SU-DHL-6 (cell line): ENCODE results near the gene TEAD1.

ENCODE experiments used
- H2AFZ ChIP-seq: fragments of 200-600 bp; sonication (generic); 2 replicates; pipeline ENCODE4 v1.6.1; 2014; ENCODE audit warnings: low read depth, mild to moderate bottlenecking, moderate library complexity, mixed read lengths, antibody characterized with exemption, low read length; ENCODE audit not compliant: severe bottlenecking
- H3F3A ChIP-seq: fragments of 200-600 bp; shearing (Covaris generic); 2 replicates; pipeline ENCODE4 v1.6.0; 2016; ENCODE audit warnings: antibody characterized with exemption, mild to moderate bottlenecking; ENCODE audit not compliant: insufficient read depth
- H3K27ac ChIP-seq: fragments of 200-600 bp; sonication (generic); 2 replicates; pipeline ENCODE4 v1.5.1; 2016; ENCODE audit warnings: low read depth, mild to moderate bottlenecking, low read length, moderate library complexity, mixed read lengths
- H3K27me3 ChIP-seq: fragments of 200-600 bp; sonication (generic), shearing (Covaris generic); 2 replicates; pipeline ENCODE4 v1.6.0; 2014; ENCODE audit warnings: mild to moderate bottlenecking, low read length
- H3K36me3 ChIP-seq: fragments of 200-600 bp; sonication (generic); 2 replicates; pipeline ENCODE4 v1.6.1; 2014; ENCODE audit warnings: mild to moderate bottlenecking, low read length, mixed read lengths
- H3K4me2 ChIP-seq: fragments of 300-600, 200-600 bp; shearing (Covaris generic), sonication (generic); 2 replicates; pipeline ENCODE4 v1.6.0; 2014; ENCODE audit warnings: low read length, low read depth, mild to moderate bottlenecking; ENCODE audit not compliant: poor library complexity, severe bottlenecking
- H3K4me3 ChIP-seq: fragments of 200-600 bp; sonication (generic); 2 replicates; pipeline ENCODE4 v1.5.1; 2014; ENCODE audit warnings: antibody characterized with exemption, low read length, mild to moderate bottlenecking, mixed read lengths; ENCODE audit not compliant: insufficient read depth, poor library complexity, severe bottlenecking
- H3K79me2 ChIP-seq: fragments of 200-600 bp; sonication (generic); 2 replicates; pipeline ENCODE4 v1.6.1; 2014; ENCODE audit warnings: mild to moderate bottlenecking, low read length, moderate library complexity; ENCODE audit not compliant: insufficient read depth
- H3K9ac ChIP-seq: fragments of 200-600 bp; sonication (generic); 2 replicates; pipeline ENCODE4 v1.7.0; 2014; ENCODE audit warnings: mild to moderate bottlenecking, low read length
- H3K9me2 ChIP-seq: fragments of 200-600 bp; sonication (generic); replicated peaks from 2 replicates; pipeline ENCODE4 v1.6.1; 2014; ENCODE audit warnings: low read length; ENCODE audit not compliant: insufficient read depth
- H3K9me3 ChIP-seq: fragments of 200-600 bp; sonication (generic); 2 replicates; pipeline ENCODE4 v1.6.1; 2014; ENCODE audit warnings: low read length, mixed read lengths; ENCODE audit not compliant: insufficient read depth
- H4K20me1 ChIP-seq: fragments of 200-600 bp; sonication (generic); 2 replicates; pipeline ENCODE4 v1.6.1; 2014; ENCODE audit warnings: low read depth, mild to moderate bottlenecking, antibody characterized with exemption, low read length, moderate library complexity, mixed read lengths
- EZH2phosphoT487 ChIP-seq: fragments of 200-600 bp; sonication (generic), shearing (Covaris generic); conservative IDR thresholded peaks from 2 replicates; pipeline ENCODE4 v1.6.1; 2018; ENCODE audit warnings: mild to moderate bottlenecking, antibody characterized with exemption, low read length, moderate library complexity, mixed read lengths
- TF ChIP-seq, protein P1 (sequence below): fragments of 200-600 bp; sonication (generic); IDR thresholded peaks from one replicate; pipeline ENCODE4 v1.5.1; 2017; ENCODE audit warnings: antibody characterized with exemption, mild to moderate bottlenecking, low read length, moderate library complexity; ENCODE audit not compliant: insufficient read depth, poor library complexity, severe bottlenecking

The TEAD1 gene

GRCh38 chr11:12690663-12691062, 16.4 kb downstream of the TEAD1 start:
- H3K4me3 ChIP-seq: no peak overlapping the region
- no peak for TF ChIP-seq EZH2phosphoT487
- TF ChIP-seq, protein P1, sequence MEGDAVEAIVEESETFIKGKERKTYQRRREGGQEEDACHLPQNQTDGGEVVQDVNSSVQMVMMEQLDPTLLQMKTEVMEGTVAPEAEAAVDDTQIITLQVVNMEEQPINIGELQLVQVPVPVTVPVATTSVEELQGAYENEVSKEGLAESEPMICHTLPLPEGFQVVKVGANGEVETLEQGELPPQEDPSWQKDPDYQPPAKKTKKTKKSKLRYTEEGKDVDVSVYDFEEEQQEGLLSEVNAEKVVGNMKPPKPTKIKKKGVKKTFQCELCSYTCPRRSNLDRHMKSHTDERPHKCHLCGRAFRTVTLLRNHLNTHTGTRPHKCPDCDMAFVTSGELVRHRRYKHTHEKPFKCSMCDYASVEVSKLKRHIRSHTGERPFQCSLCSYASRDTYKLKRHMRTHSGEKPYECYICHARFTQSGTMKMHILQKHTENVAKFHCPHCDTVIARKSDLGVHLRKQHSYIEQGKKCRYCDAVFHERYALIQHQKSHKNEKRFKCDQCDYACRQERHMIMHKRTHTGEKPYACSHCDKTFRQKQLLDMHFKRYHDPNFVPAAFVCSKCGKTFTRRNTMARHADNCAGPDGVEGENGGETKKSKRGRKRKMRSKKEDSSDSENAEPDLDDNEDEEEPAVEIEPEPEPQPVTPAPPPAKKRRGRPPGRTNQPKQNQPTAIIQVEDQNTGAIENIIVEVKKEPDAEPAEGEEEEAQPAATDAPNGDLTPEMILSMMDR: no peak
- H3K4me2 ChIP-seq: no peak overlapping the region
- no peaks in the 10 kb centered on the region for H3K79me2 ChIP-seq
- no peaks in the 10 kb centered on the region for H3F3A ChIP-seq
- no peaks in the 10 kb centered on the region for H3K36me3 ChIP-seq
- H4K20me1 ChIP-seq: no peaks in the 10 kb centered on the region
- H3K9me2 ChIP-seq: no peaks in the 10 kb centered on the region
- H3K27me3 ChIP-seq: no peaks in the 10 kb centered on the region; the same call in 1 of the 2 replicates
- H3K9ac ChIP-seq: no peak overlapping the region
- no peaks in the 10 kb centered on the region for H3K9me3 ChIP-seq
- H2AFZ ChIP-seq: no peak overlapping the region
- no peak overlapping the region for H3K27ac ChIP-seq

GRCh38 chr11:12691473-12691872, 17.3 kb downstream of the TEAD1 start:
- Histone ChIP-seq H3K79me2 (no peaks in the 10 kb centered on the region), H3F3A (no peaks in the 10 kb centered on the region), H3K9me3 (no peaks in the 10 kb centered on the region), H2AFZ (no peak overlapping the region), H3K36me3 (no peaks in the 10 kb centered on the region), H3K4me2 (no peak overlapping the region), H4K20me1 (no peaks in the 10 kb centered on the region), H3K9me2 (no peaks in the 10 kb centered on the region), H3K27ac (no peak overlapping the region), H3K4me3 (no peak overlapping the region), H3K9ac (no peak overlapping the region), H3K27me3 (no peaks in the 10 kb centered on the region; the same call in 1 of the 2 replicates)
- no peak for TF ChIP-seq EZH2phosphoT487
- TF ChIP-seq, protein P1: no peak

DNA sequence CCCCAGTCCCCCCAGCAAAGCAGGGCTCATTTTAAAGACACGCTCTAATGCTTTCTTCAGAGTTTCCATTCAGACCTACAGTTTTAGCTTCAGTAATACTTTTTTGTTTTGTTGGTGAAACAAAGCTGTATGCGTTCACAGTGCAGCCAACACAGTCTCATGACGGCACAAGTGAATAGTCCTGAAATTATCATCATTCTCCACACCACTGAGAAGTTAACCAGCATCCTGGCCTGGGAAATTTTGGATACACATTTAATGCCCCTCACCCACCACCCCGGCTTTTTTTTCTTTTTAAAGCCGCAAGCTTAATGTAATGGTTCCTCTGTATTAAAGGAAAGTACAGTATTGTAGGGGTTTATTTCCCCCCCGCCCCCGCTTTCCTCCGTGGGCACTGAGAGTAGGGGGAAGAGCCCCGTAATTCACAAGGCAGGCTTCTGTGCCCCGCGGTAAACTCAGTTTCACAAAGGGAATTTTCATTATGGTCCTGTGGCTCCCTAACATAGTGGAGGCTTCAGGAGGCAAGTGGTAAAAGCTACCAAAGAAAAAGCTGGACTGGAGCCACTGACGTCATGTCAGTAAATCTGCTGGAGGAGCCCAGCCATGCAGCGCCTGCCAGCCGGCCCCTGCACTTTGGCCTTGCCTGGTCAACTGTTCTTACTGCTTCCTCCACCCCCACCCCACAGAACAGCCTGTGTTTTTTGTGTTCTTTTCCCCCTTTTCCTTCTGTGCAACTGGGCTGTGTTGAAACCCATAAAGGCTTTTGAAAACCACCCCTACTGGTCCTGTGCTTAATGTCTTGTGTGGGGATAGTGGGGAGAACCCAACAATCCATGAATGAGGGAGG, 18.2 kb downstream of the TEAD1 start:
- no peak overlapping the region for H3K27ac ChIP-seq
- no peak overlapping the region for H3K4me2 ChIP-seq
- no peaks in the 10 kb centered on the region for H3K27me3 ChIP-seq
- no peak overlapping the region for H2AFZ ChIP-seq
- no peaks in the 10 kb centered on the region for H3F3A ChIP-seq
- no peaks in the 10 kb centered on the region for H3K9me3 ChIP-seq
- no peaks in the 10 kb centered on the region for H3K79me2 ChIP-seq
- no peak overlapping the region for H3K9ac ChIP-seq
- no peaks in the 10 kb centered on the region for H4K20me1 ChIP-seq
- no peak overlapping the region for H3K4me3 ChIP-seq
- TF ChIP-seq, protein P1: no peak
- TF ChIP-seq EZH2phosphoT487: no peak
- no peaks in the 10 kb centered on the region for H3K9me2 ChIP-seq
- H3K36me3 ChIP-seq: no peaks in the 10 kb centered on the region
